Measurements from ENCODE around the gene FGF22. TPM values are rescaled to one million over a fixed set of nuclear protein-coding genes. Genes with fewer than 3 reads are reported as not detected.

Gene FGF22
- total and polyA plus RNA-seq, 2 of the 8 experiments (the other 6 are each of a cell fraction or from before 2014, with no cell fraction given), result 0.44 to 1.7 TPM

DNA sequence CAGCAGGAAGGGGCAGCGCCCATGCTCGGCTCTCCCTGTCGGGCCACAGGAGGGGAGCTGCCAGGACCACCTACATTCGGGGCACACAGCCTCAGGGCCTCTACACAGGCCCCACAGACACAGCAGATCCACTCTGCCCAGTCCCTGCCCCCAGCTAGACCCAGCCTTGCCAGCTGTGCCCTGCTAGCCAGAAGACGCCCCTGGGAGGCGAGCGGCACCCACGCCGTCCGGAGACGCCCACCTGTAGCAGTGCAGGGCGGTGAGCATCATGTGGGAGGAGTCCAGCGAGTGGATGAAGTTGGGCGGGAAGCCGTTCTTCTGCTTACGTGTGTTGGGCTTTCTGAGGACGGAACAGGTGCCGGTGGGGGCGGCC, 21.4 kb upstream of the FGF22 start:
- Histone ChIP-seq H3K79me1 (ENCODE audit: low read depth, low read length) (no peaks in the 10 kb centered on the region), H2BK20ac (ENCODE audit: low read length) (no peak overlapping the region), H2BK5ac (ENCODE audit: low read depth, low read length) (no peak overlapping the region), H4K91ac (replicated peaks; ENCODE audit: insufficient read length, low read length) (no peak overlapping the region), H3K23me2 (ENCODE audit: low read depth, low read length) (no peaks in the 10 kb centered on the region), H3K23ac (ENCODE audit: insufficient read length) (no peak overlapping the region), H3K56ac (replicated peaks; ENCODE audit: insufficient read length, low read depth, low read length) (no peak overlapping the region), H3K27me3 (replicated peaks in 1 of 4; ENCODE audit: control insufficient read depth in 3 of 4, extremely low read depth in 1 of 4, insufficient read depth in 3 of 4, low read length in 3 of 4) (no peaks in the 10 kb centered on the region), H2AK5ac (ENCODE audit: low read depth, low read length) (no peak overlapping the region), H3K4me2 (ENCODE audit: insufficient read depth in 1 of 2, low read depth in 2 of 2, low read length in 2 of 2) (no peak overlapping the region), H3K27ac (ENCODE audit: low read depth, low read length) (no peak overlapping the region), H2AFZ (ENCODE audit: low read length) (no peak overlapping the region), H3K18ac (ENCODE audit: extremely low read depth, low read length) (no peak overlapping the region), H4K5ac (ENCODE audit: insufficient read length, low read depth, low read length) (no peak overlapping the region), H3K9me3 (ENCODE audit: insufficient read depth in 2 of 2, low read depth in 1 of 2, low read length in 1 of 2) (no peaks in the 10 kb centered on the region), H3K4me1 (replicated peaks in 1 of 4; ENCODE audit: control insufficient read depth in 3 of 4, insufficient read depth in 4 of 4, low read length in 3 of 4) (no peaks in the 10 kb centered on the region), H3K9ac (replicated peaks in 1 of 4; ENCODE audit: extremely low read depth in 1 of 4, low read depth in 3 of 4, low read length in 3 of 4) (no peak overlapping the region), H3K4ac (replicated peaks; ENCODE audit: insufficient read length, low read depth, low read length) (no peak overlapping the region), H4K20me1 (replicated peaks in 1 of 2; ENCODE audit: control insufficient read depth in 1 of 2, insufficient read depth in 2 of 2, low read length in 2 of 2) (peaks cover 0 to 9% of the 10 kb centered on the region in 2 experiments), H3K14ac (ENCODE audit: insufficient read length) (no peak overlapping the region), H2BK15ac (ENCODE audit: low read length) (no peak overlapping the region), H3K4me3 (ENCODE audit: extremely low read depth in 1 of 4, insufficient read depth in 2 of 4, low read depth in 3 of 4, low read length in 4 of 4) (no peak overlapping the region), H3K36me3 (ENCODE audit: control insufficient read depth in 2 of 4, insufficient read depth in 4 of 4, low read length in 3 of 4) (peaks cover 4 to 60% (median 29%) of the 10 kb centered on the region in 4 experiments; a peak in 5 of 8 replicates), H2BK120ac (replicated peaks; ENCODE audit: low read depth, low read length) (no peak overlapping the region), H2BK12ac (ENCODE audit: low read depth, low read length) (no peak overlapping the region), H3K79me2 (ENCODE audit: control insufficient read depth in 1 of 2, insufficient read depth in 2 of 2, low read length in 2 of 2) (no peaks in the 10 kb centered on the region), H4K8ac (ENCODE audit: extremely low read depth, insufficient read depth, low read length) (no peak overlapping the region)
- no peak for DNase-seq (ENCODE audit: low read depth in 1 of 2, low spot score in 2 of 2)
- no peak for FAIRE-seq
- CTCF ChIA-PET (ENCODE audit: partially characterized antibody), result interaction anchor here (0.6 to 1.1 kb wide), 4 partner anchors 17 to 128 kb away, joined by 3 read pairs; no protein-coding TSS in a partner anchor
- POLR2A ChIA-PET (ENCODE audit: partially characterized antibody), result interaction anchor here (1.1 to 1.6 kb wide), 3 partner anchors 8 to 85 kb away, joined by 3 read pairs; no protein-coding TSS in a partner anchor
- no peak for TF ChIP-seq PHF8 (conservative IDR thresholded peaks at IDR 0.05; ENCODE audit: low read depth, low read length)
- TF ChIP-seq CHD2 (IDR thresholded peaks at IDR 0.05; ENCODE audit: low read length), result no peak
- no peak for TF ChIP-seq KDM5A (IDR thresholded peaks at IDR 0.05; ENCODE audit: low read length)
- TF ChIP-seq SIX5 (IDR thresholded peaks at IDR 0.05; ENCODE audit: low read depth, low read length), result no peak
- TF ChIP-seq RBBP5 (IDR thresholded peaks at IDR 0.05; ENCODE audit: borderline replicate concordance, low read depth, low read length), result no peak
- TF ChIP-seq, protein P1, sequence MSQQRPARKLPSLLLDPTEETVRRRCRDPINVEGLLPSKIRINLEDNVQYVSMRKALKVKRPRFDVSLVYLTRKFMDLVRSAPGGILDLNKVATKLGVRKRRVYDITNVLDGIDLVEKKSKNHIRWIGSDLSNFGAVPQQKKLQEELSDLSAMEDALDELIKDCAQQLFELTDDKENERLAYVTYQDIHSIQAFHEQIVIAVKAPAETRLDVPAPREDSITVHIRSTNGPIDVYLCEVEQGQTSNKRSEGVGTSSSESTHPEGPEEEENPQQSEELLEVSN (IDR thresholded peaks at IDR 0.05), result no peak
- 93% methylated on average over 11 of the region's 19 CpGs; no CpG with 5 or more reads in 1 of the 2 experiments for WGBS, 2 experiments (ENCODE audit: extremely low coverage in 1 of 2, insufficient coverage in 1 of 2, insufficient read length in 1 of 2, insufficient replicate concordance in 2 of 2, low coverage in 1 of 2, low lambda C conversion rate in 2 of 2, missing lambda C conversion rate in 1 of 2)
